NCI-H2196 (cell line): ENCODE measurements around the gene LTBP2.

Experiments used
- DNase-seq: peaks from one replicate; lab custom pipeline; 2025; ENCODE audit not compliant: unreplicated experiment; lab: John Stamatoyannopoulos, UW

The LTBP2 gene

GRCh38 chr14:74532246-74532645 lies 79.8 kb downstream of the LTBP2 start:
- DNase-seq, result no peak

GRCh38 chr14:74531467-74531866 lies 80.6 kb downstream of the LTBP2 start:
- no peak for DNase-seq

- DNase-seq, result no peak
Measured at GRCh38 chr14:74531006-74531405, 81.0 kb downstream of the LTBP2 start.

GRCh38 chr14:74528886-74529285 lies 83.2 kb downstream of the LTBP2 start:
- DNase-seq, result peak; percentile 80

- DNase-seq, result no peak
Measured at GRCh38 chr14:74528406-74528805, 83.6 kb downstream of the LTBP2 start.

- no peak for DNase-seq
Measured at GRCh38 chr14:74527736-74528280, 84.2 kb downstream of the LTBP2 start.

GRCh38 chr14:74526854-74527585 lies 85.0 kb downstream of the LTBP2 start:
- DNase-seq, result no peak

GRCh38 chr14:74525361-74525851 lies 86.6 kb downstream of the LTBP2 start:
- DNase-seq, result no peak

GRCh38 chr14:74524812-74525135 lies 87.3 kb downstream of the LTBP2 start:
- no peak for DNase-seq

GRCh38 chr14:74524076-74524811 lies 87.8 kb downstream of the LTBP2 start:
- no peak for DNase-seq

GRCh38 chr14:74522740-74523139 lies 89.3 kb downstream of the LTBP2 start:
- DNase-seq, result no peak

GRCh38 chr14:74521756-74522155 lies 90.3 kb downstream of the LTBP2 start:
- DNase-seq, result no peak

- no peak for DNase-seq
Measured at GRCh38 chr14:74519316-74520074, 92.5 kb downstream of the LTBP2 start.

- no peak for DNase-seq
Measured at GRCh38 chr14:74518221-74518620, 93.8 kb downstream of the LTBP2 start.

- no peak for DNase-seq
Measured at GRCh38 chr14:74517731-74518130, 94.3 kb downstream of the LTBP2 start.

GRCh38 chr14:74516451-74517160 lies 95.4 kb downstream of the LTBP2 start:
- no peak for DNase-seq

- no peak for DNase-seq
Measured at GRCh38 chr14:74515891-74516412, 96.1 kb downstream of the LTBP2 start.

GRCh38 chr14:74514471-74514941 lies 97.5 kb downstream of the LTBP2 start:
- DNase-seq, result peak; percentile 41

- no peak for DNase-seq
Measured at GRCh38 chr14:74511966-74512830, 99.8 kb downstream of the LTBP2 start.
